HG02970 (cell line): ENCODE results near the gene OR5C1.
"Not testable (repeated sequence)": the region's sequence is repeated elsewhere in the genome, so short reads cannot be mapped to it uniquely, and the experiment has no call there.

Source experiments
- ATAC-seq: cut with Tn5 transposase; IDR thresholded peaks from one replicate; pipeline ENCODE4 v1.9.1; 2021; ENCODE audit warnings: mild to moderate bottlenecking, moderate library complexity, moderate number of reproducible peaks; ENCODE audit not compliant: unreplicated experiment, low FRiP score

The OR5C1 gene

GRCh38 chr9:122810306-122810946 is 21.7 kb downstream of the OR5C1 start:
- ATAC-seq, result no peak

GRCh38 chr9:122812736-122813135 is 24.0 kb downstream of the OR5C1 start:
- no peak for ATAC-seq

GRCh38 chr9:122814545-122814944 is 25.8 kb downstream of the OR5C1 start:
- ATAC-seq, result no peak

- ATAC-seq, result no peak
Observed at GRCh38 chr9:122815544-122815943, 26.8 kb downstream of the OR5C1 start.

- no peak for ATAC-seq
Observed at GRCh38 chr9:122816163-122816867, 27.6 kb downstream of the OR5C1 start.

- no peak for ATAC-seq
Observed at GRCh38 chr9:122819326-122819725, 30.6 kb downstream of the OR5C1 start.

GRCh38 chr9:122819791-122820489 is 31.2 kb downstream of the OR5C1 start:
- no peak for ATAC-seq

- no peak for ATAC-seq
Observed at GRCh38 chr9:122820490-122820845, 31.7 kb downstream of the OR5C1 start.

- ATAC-seq, result no peak
Observed at GRCh38 chr9:122821278-122821943, 32.7 kb downstream of the OR5C1 start.

GRCh38 chr9:122822056-122822455 is 33.3 kb downstream of the OR5C1 start:
- no peak for ATAC-seq

- ATAC-seq, result no peak
Observed at GRCh38 chr9:122822938-122823337, 34.2 kb downstream of the OR5C1 start.

GRCh38 chr9:122827761-122828093 is 39.0 kb downstream of the OR5C1 start:
- ATAC-seq, result peak; percentile 12

- not testable (repeated sequence) for ATAC-seq
Observed at GRCh38 chr9:122828965-122829284, 40.2 kb downstream of the OR5C1 start.

- ATAC-seq, result no peak
Observed at GRCh38 chr9:122832194-122832593, 43.5 kb downstream of the OR5C1 start.

- no peak for ATAC-seq
Observed at GRCh38 chr9:122835313-122835731, 46.6 kb downstream of the OR5C1 start.

- no peak for ATAC-seq
Observed at GRCh38 chr9:122837266-122837850, 48.6 kb downstream of the OR5C1 start.

GRCh38 chr9:122838441-122838840 is 49.7 kb downstream of the OR5C1 start:
- ATAC-seq, result not testable (repeated sequence)
